ENCODE measurements around the gene SEPTIN8. TPM values are rescaled to one million over a fixed set of nuclear protein-coding genes. Genes with fewer than 3 reads are reported as not detected.
A peak's percentile ranks its signal among the peaks of the same experiment; 100 is the strongest.

SEPTIN8 gene
- total RNA-seq, 4 donors from 2014 or later, result 31.6 to 46.4 (median 34.9) TPM

DNA sequence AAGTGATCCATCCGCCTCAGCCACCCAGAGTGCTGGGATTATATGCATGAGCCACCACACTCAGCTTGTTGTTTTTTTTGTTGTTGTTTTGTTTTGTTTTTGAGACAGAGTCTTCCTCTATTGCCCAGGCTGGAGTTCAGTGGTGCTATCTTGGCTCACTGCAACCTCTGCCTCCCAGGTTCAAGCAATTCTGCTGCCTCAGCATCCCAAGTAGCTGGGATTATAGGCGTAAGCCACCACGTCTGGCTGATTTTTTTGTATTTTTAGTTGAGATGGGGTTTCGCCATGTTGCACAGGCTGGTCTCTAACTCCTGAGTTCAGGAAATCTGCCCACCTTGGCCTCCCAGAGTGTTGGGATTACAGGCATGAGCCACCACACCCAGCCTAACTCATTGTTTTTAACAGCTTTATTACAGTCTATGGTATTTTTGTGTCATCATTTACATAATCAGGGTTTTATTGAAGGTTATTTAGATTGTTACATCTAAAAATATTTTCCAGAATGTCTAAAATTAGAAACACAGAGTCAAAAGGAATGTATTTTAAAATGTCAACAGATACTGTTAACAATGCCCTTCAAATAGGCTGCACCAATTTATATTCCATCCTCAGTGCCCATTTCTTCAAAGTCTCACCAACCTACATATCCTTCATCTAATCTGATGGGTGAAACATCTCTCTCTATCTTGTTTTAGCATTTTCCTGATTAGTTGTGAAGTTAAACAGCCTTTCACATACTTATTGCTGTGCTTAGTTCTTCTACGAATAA lies 58.3 kb downstream of the SEPTIN8 start:
- 74 to 90% methylated on average over 3 to 5 of the region's 5 CpGs for whole genome bisulfite sequencing, 2 donors (ENCODE audit: low coverage in 1 of 2)
- ATAC-seq, result no peak
- H3K4me3 ChIP-seq, result no peak overlapping the region
- no peak for TF ChIP-seq POLR2AphosphoS5 (IDR thresholded peaks at IDR 0.05)
- TF ChIP-seq POLR2A (IDR thresholded peaks at IDR 0.05), result no peak
- TF ChIP-seq, protein P1, sequence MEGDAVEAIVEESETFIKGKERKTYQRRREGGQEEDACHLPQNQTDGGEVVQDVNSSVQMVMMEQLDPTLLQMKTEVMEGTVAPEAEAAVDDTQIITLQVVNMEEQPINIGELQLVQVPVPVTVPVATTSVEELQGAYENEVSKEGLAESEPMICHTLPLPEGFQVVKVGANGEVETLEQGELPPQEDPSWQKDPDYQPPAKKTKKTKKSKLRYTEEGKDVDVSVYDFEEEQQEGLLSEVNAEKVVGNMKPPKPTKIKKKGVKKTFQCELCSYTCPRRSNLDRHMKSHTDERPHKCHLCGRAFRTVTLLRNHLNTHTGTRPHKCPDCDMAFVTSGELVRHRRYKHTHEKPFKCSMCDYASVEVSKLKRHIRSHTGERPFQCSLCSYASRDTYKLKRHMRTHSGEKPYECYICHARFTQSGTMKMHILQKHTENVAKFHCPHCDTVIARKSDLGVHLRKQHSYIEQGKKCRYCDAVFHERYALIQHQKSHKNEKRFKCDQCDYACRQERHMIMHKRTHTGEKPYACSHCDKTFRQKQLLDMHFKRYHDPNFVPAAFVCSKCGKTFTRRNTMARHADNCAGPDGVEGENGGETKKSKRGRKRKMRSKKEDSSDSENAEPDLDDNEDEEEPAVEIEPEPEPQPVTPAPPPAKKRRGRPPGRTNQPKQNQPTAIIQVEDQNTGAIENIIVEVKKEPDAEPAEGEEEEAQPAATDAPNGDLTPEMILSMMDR (IDR thresholded peaks at IDR 0.05), result no peak
- no peak for TF ChIP-seq EP300 (IDR thresholded peaks at IDR 0.05)
- H3K9me3 ChIP-seq, result no peaks in the 10 kb centered on the region
- peaks cover 0 to 9% (median 0%) of the 10 kb centered on the region in 3 donors for H3K4me1 ChIP-seq
- no peak overlapping the region for H3K27ac ChIP-seq
- no peaks in the 10 kb centered on the region for H3K27me3 ChIP-seq
- peaks cover 0 to 17% of the 10 kb centered on the region in 2 donors for H3K36me3 ChIP-seq

DNA sequence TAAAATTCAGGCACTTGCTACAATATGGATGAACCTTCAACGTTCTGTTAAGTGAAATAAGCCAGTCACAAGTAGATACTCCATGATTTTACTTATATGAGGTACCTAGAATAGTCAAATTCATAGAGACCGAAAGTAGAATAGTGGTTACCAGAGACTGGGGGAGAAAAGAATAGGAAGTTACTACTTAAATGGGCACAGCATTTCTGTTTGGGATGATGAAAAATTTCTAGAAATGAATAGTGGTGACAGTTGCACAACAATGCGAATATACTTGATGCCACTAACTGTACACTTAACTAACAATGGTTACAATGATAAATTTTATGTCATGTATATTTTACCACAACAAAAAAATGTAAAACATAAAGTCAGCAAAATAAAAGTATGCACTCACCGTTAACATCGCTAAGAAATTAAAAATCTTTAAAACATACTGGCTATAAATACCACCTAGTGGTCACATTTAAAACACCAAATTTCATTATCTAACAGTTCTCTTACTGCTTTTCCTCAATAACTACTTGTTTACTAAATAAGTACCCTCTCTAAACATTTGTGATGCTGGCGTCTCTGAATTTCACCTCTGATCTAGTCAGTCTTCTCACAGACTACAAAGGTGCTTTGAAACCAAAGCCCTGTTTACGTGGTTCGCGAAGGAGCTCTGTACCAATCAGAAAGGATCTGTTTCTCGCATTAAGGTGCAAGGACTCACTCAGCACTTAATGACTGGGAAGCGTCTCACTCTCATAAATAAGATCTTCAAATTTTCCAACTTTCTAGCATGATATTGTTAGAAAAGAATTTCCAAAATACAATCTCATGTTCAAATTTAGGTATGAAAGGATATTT lies 62.4 kb downstream of the SEPTIN8 start:
- 63 to 64% methylated on average over 11 of the region's 11 CpGs for WGBS, 2 donors (ENCODE audit: low coverage in 1 of 2)

DNA sequence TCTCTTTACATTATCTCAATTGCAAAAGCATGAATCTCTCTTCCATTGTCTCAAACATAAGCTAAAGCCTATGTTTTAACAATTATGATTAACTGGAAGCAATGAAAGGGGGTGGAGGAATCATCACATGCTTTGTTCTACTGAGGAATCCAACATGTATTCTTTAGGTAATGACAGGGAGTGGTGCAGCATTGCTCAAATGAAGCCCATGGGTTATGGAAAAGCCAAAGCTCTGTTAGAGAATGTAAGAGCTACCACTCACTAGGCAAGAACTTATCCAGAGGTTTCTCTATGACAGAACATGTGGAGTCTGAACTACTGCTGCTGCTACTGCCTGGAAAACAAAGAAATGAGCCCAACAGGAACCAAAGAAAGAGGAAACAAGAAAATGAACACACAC lies 68.4 kb downstream of the SEPTIN8 start:
- no peak for ATAC-seq
- TF ChIP-seq EP300 (IDR thresholded peaks at IDR 0.05) (no peak), POLR2A (IDR thresholded peaks at IDR 0.05) (no peak), POLR2AphosphoS5 (IDR thresholded peaks at IDR 0.05) (no peak)
- TF ChIP-seq, protein P1 (IDR thresholded peaks at IDR 0.05), result no peak
- H3K27me3 ChIP-seq, result no peaks in the 10 kb centered on the region
- H3K4me3 ChIP-seq, result no peak overlapping the region
- no peaks in the 10 kb centered on the region for H3K4me1 ChIP-seq
- peaks cover 0 to 6% of the 10 kb centered on the region in 2 donors for H3K36me3 ChIP-seq
- no peaks in the 10 kb centered on the region for H3K9me3 ChIP-seq
- H3K27ac ChIP-seq, result no peak overlapping the region

More for the DNA sequence above, 62.4 kb downstream of the SEPTIN8 start:
- Histone ChIP-seq H3K27ac (no peak overlapping the region), H3K27me3 (no peaks in the 10 kb centered on the region), H3K4me3 (no peak overlapping the region), H3K4me1 (peaks cover 0 to 9% (median 0%) of the 10 kb centered on the region in 3 donors), H3K36me3 (peaks cover 0 to 8% of the 10 kb centered on the region in 2 donors), H3K9me3 (no peaks in the 10 kb centered on the region)
- ATAC-seq, result no peak
- TF ChIP-seq EP300 (IDR thresholded peaks at IDR 0.05) (no peak), POLR2A (IDR thresholded peaks at IDR 0.05) (no peak)
- TF ChIP-seq, protein P1 (IDR thresholded peaks at IDR 0.05), result peak; percentile 21 to 43 (median 34)

DNA sequence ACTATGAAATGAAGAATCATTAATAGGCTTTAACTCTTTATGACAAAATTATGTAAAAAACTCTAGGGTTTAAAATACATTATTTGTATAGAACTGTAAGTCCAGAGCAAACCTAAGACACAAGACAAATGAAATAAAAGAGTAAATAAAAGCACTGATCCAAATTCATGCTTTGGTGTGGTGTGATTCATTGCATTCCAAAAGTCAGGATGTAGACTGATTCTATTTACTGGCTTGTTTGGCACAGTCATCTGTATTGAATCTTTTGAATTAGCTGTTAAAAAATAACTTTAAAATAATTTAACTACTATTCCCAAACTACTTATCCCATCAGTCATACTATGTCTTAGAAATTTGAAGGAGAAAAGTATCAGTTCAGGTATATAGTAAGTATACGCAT lies 72.2 kb downstream of the SEPTIN8 start:
- no peaks in the 10 kb centered on the region for H3K27me3 ChIP-seq
- TF ChIP-seq POLR2AphosphoS5 (IDR thresholded peaks at IDR 0.05) (no peak), POLR2A (IDR thresholded peaks at IDR 0.05) (no peak), EP300 (IDR thresholded peaks at IDR 0.05) (no peak)
- TF ChIP-seq, protein P1 (IDR thresholded peaks at IDR 0.05), result no peak
- peaks cover 0 to 37% of the 10 kb centered on the region in 2 donors for H3K36me3 ChIP-seq
- no peak for ATAC-seq
- H3K4me1 ChIP-seq, result no peaks in the 10 kb centered on the region
- 89 to 100% methylated on average over 1 of the region's 1 CpG for WGBS, 2 donors (ENCODE audit: low coverage in 1 of 2)
- H3K27ac ChIP-seq, result no peak overlapping the region
- no peaks in the 10 kb centered on the region for H3K9me3 ChIP-seq
- H3K4me3 ChIP-seq, result no peak overlapping the region

Other genes with a start within 250 kb of the SEPTIN8 start
- not detected for gene IL5, start 233.7 kb downstream of the SEPTIN8 start, total RNA-seq
- gene RAD50, start 220.3 kb downstream of the SEPTIN8 start, total RNA-seq, result 10 to 100 TPM; 31.1 to 53.7 (median 35.0) TPM
- gene IL13, start 119.1 kb downstream of the SEPTIN8 start, total RNA-seq, result not detected
- gene IL4, start 103.2 kb downstream of the SEPTIN8 start, total RNA-seq, result not detected
- 10 to 100 TPM in 1 of 4 donors, 1 to 10 TPM in 3; 5.9 to 12.5 (median 7.7) TPM for gene KIF3A, start 39.7 kb downstream of the SEPTIN8 start, total RNA-seq
- not detected for gene CCNI2, start 29.8 kb downstream of the SEPTIN8 start, total RNA-seq
- under 1 TPM in 2 of 4 donors, not detected in 2; 0.27 to 0.87 TPM for gene SOWAHA, start 36.1 kb upstream of the SEPTIN8 start, total RNA-seq
- gene SHROOM1, start 53.4 kb upstream of the SEPTIN8 start, total RNA-seq, result 10 to 100 TPM in 1 of 4 donors, 1 to 10 TPM in 3; 5.8 to 10.3 (median 6.5) TPM
- under 1 TPM in 3 of 4 donors, not detected in 1; 0.23 to 0.37 (median 0.31) TPM for gene GDF9, start 89.2 kb upstream of the SEPTIN8 start, total RNA-seq
- 100 to 1,000 TPM; 106 to 169 (median 128) TPM for gene UQCRQ, start 89.4 kb upstream of the SEPTIN8 start, total RNA-seq
- 1 to 10 TPM in 2 of 4 donors, under 1 TPM in 2; 0.12 to 1.9 (median 0.74) TPM for gene LEAP2, start 96.4 kb upstream of the SEPTIN8 start, total RNA-seq
- 10 to 100 TPM; 55.0 to 87.6 (median 75.3) TPM for gene AFF4, start 186.4 kb upstream of the SEPTIN8 start, total RNA-seq
- gene ZCCHC10, start 249.3 kb upstream of the SEPTIN8 start, total RNA-seq, result 10 to 100 TPM; 12.5 to 15.7 (median 13.5) TPM